HG02981 (cell line): Measurements from ENCODE around the gene SLC30A9.

ENCODE experiments used
- ATAC-seq: cut with Tn5 transposase; IDR thresholded peaks from one replicate; pipeline ENCODE4 v1.9.1; 2021; ENCODE audit warnings: mild to moderate bottlenecking, moderate library complexity; ENCODE audit not compliant: unreplicated experiment

The SLC30A9 gene

GRCh38 chr4:41998019-41998418 is 7.7 kb downstream of the SLC30A9 start:
- ATAC-seq, result no peak

GRCh38 chr4:41999321-41999720 is 9.0 kb downstream of the SLC30A9 start:
- ATAC-seq, result no peak

- ATAC-seq, result no peak
Measured at GRCh38 chr4:42008011-42008786, 17.9 kb downstream of the SLC30A9 start.

GRCh38 chr4:42015438-42015837 is 25.1 kb downstream of the SLC30A9 start:
- ATAC-seq, result no peak

GRCh38 chr4:42018451-42018850 is 28.1 kb downstream of the SLC30A9 start:
- no peak for ATAC-seq

GRCh38 chr4:42048394-42048793 is 58.1 kb downstream of the SLC30A9 start:
- ATAC-seq, result no peak

- no peak for ATAC-seq
Measured at GRCh38 chr4:42050516-42051249, 60.4 kb downstream of the SLC30A9 start.

GRCh38 chr4:42066402-42066801 is 76.1 kb downstream of the SLC30A9 start:
- no peak for ATAC-seq

GRCh38 chr4:42067264-42067663 is 76.9 kb downstream of the SLC30A9 start:
- no peak for ATAC-seq

- ATAC-seq, result no peak
Measured at GRCh38 chr4:42070463-42070862, 80.1 kb downstream of the SLC30A9 start.

- no peak for ATAC-seq
Measured at GRCh38 chr4:42074294-42074693, 84.0 kb downstream of the SLC30A9 start.

- ATAC-seq, result peak; percentile 87
Measured at GRCh38 chr4:42078184-42078801, 88.0 kb downstream of the SLC30A9 start.

- peak; percentile 47 for ATAC-seq
Measured at GRCh38 chr4:42080306-42080705, 90.0 kb downstream of the SLC30A9 start.

- no peak for ATAC-seq
Measured at GRCh38 chr4:42083816-42084215, 93.5 kb downstream of the SLC30A9 start.

GRCh38 chr4:42088386-42088785 is 98.1 kb downstream of the SLC30A9 start:
- ATAC-seq, result no peak

GRCh38 chr4:42101446-42101975 is 111.2 kb downstream of the SLC30A9 start:
- ATAC-seq, result no peak

- no peak for ATAC-seq
Measured at GRCh38 chr4:42104521-42104920, 114.2 kb downstream of the SLC30A9 start.

- ATAC-seq, result no peak
Measured at GRCh38 chr4:42112846-42113245, 122.5 kb downstream of the SLC30A9 start.

GRCh38 chr4:42119886-42120285 is 129.6 kb downstream of the SLC30A9 start:
- no peak for ATAC-seq

GRCh38 chr4:42122237-42122636 is 131.9 kb downstream of the SLC30A9 start:
- ATAC-seq, result no peak

GRCh38 chr4:42123071-42123644 is 132.8 kb downstream of the SLC30A9 start:
- no peak for ATAC-seq
